ENCODE data around the gene NT5C3A. TPM values are rescaled to one million over a fixed set of nuclear protein-coding genes. Genes with fewer than 3 reads are reported as not detected.
A peak's percentile ranks its signal among the peaks of the same experiment; 100 is the strongest.

The NT5C3A gene
- total RNA-seq, 2 experiments from 2014 or later: 86.9 to 89.6 TPM

- Mint-ChIP-seq H3K36me3 (ENCODE audit: low read depth) (peaks cover 4% of the 10 kb centered on the region), H3K4me3 (no peak overlapping the region), H3K4me1 (peaks cover 42% of the 10 kb centered on the region), H3K9me3 (no peaks in the 10 kb centered on the region), H3K27me3 (no peaks in the 10 kb centered on the region), H3K27ac (no peak overlapping the region)
- ChIA-PET CTCF (interaction anchor here (1.0 to 2.5 kb wide), 7 partner anchors 8 to 202 kb away, joined by 3 to 18 read pairs (median 5); partner anchors contain the start of genes NT5C3A and RP9), POLR2A (interaction anchor here (0.6 to 0.8 kb wide), 3 partner anchors 8 to 60 kb away, joined by 3 read pairs; no protein-coding TSS in a partner anchor)
- DNase-seq: no peak
Measured at GRCh38 chr7:33048257-33048656, 14.3 kb downstream of the NT5C3A start.

DNA sequence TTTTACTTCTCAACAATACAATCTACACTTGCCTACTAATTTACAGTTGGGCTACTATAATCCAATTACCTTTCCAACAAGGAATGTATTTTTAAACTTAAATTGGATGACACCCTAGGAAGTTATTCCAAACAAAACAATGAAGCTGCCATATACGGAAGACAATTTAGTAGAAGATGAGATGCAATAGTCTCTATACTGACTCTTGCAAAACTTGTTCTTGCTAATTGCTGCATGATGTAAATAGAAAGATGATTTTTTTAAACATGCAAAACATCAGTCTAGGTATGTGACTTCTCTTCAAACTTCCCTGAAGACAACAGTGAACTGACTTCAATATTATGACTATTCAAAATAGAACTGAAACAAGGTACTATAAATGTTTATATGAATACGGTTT is 17.6 kb downstream of the NT5C3A start:
- Mint-ChIP-seq H3K27me3 (no peaks in the 10 kb centered on the region), H3K36me3 (ENCODE audit: low read depth) (peaks cover 4% of the 10 kb centered on the region), H3K4me3 (no peak overlapping the region), H3K4me1 (peaks cover 27% of the 10 kb centered on the region), H3K27ac (no peak overlapping the region), H3K9me3 (no peaks in the 10 kb centered on the region)
- ChIA-PET CTCF (no interaction called here), POLR2A (interaction anchor here (1.0 kb wide), 1 partner anchor 17 kb away, joined by 4 read pairs; the partner anchor contains the start of gene NT5C3A)
- DNase-seq: no peak

DNA sequence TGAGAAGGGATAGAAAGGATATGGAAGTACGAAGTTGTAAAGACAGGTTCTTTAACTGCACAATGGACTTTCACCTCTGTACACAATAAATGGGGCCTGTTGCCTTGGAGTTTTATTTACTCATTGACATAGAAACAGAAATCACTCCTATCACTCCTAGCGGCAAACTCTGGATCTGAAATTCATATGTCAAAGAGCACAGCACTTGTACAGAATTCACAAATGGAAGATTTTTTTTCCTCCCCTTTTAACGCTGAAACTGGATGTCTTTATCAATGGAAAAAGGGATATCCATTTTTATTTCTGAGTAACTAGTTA is 18.2 kb downstream of the NT5C3A start:
- ChIA-PET CTCF (interaction anchor here (0.9 to 1.0 kb wide), 2 partner anchors 9 to 198 kb away, joined by 3 read pairs; no protein-coding TSS in a partner anchor), POLR2A (interaction anchor here (1.0 kb wide), 1 partner anchor 18 kb away, joined by 4 read pairs; the partner anchor contains the start of gene NT5C3A)
- H3K4me3 Mint-ChIP-seq: no peak overlapping the region
- H3K27me3 Mint-ChIP-seq: no peaks in the 10 kb centered on the region
- H3K4me1 Mint-ChIP-seq: peaks cover 32% of the 10 kb centered on the region
- no peaks in the 10 kb centered on the region for H3K9me3 Mint-ChIP-seq
- no peak overlapping the region for H3K27ac Mint-ChIP-seq
- peaks cover 10% of the 10 kb centered on the region for H3K36me3 Mint-ChIP-seq (ENCODE audit: low read depth)
- no peak for DNase-seq

GRCh38 chr7:33043501-33044400 is 18.8 kb downstream of the NT5C3A start:
- CTCF ChIA-PET: interaction anchor here (0.9 to 1.5 kb wide), 4 partner anchors 10 to 198 kb away, joined by 3 to 4 read pairs (median 3); no protein-coding TSS in a partner anchor
- H3K9me3 Mint-ChIP-seq: no peaks in the 10 kb centered on the region
- peaks cover 33% of the 10 kb centered on the region for H3K4me1 Mint-ChIP-seq
- no peak overlapping the region for H3K27ac Mint-ChIP-seq
- DNase-seq: no peak
- H3K4me3 Mint-ChIP-seq: no peak overlapping the region
- peaks cover 12% of the 10 kb centered on the region for H3K36me3 Mint-ChIP-seq (ENCODE audit: low read depth)
- no peaks in the 10 kb centered on the region for H3K27me3 Mint-ChIP-seq
- POLR2A ChIA-PET: interaction anchor here (1.0 to 1.2 kb wide), 2 partner anchors 10 to 19 kb away, joined by 3 to 4 read pairs; partner anchors contain the start of gene NT5C3A

DNA sequence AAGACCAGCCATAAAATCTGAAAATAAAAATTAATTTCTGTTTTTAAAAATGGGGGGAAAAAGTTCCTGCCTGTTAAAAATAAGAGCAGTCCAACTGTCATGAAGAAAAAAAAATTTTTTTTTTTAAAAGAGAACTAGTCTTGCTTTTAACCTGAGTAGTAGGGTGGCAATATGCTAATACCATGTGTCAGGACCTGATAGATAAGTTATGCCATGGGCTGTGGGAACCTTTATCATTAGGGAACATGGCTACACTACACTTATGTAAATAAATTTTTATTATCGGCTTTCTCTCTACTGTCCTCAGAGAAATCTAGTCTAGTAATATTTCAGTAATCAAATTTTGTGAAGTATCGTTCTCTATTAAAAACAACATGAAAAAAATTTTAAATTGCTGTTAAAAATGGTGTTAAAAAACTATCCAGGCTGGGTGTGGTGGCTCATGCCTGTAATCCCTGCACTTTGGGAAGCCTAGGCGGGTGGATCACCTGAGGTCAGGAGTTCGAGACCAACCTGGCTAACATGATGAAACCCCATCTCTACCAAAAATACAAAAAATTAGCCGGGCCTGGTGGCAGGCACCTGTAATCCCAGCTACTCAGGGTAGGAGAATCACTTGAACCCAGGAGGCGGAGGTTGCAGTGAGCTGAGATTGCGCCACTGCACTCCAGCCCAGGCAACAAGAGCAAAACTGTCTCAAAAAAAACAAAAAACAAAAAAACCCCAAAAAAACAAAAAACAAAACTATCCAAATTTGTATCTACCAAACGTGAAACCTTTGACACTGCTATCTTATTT is 20.7 kb downstream of the NT5C3A start:
- DNase-seq: no peak
- peaks cover 22% of the 10 kb centered on the region for H3K36me3 Mint-ChIP-seq (ENCODE audit: low read depth)
- ChIA-PET POLR2A (interaction anchor here (2.7 to 3.9 kb wide), 3 partner anchors 11 to 150 kb away, joined by 16 to 60 read pairs (median 38); partner anchors contain the start of genes KBTBD2 and NT5C3A), CTCF (interaction anchor here (1.4 to 3.2 kb wide), 4 partner anchors 7 to 196 kb away, joined by 4 to 24 read pairs (median 11); no protein-coding TSS in a partner anchor)
- no peak overlapping the region for H3K27ac Mint-ChIP-seq
- H3K9me3 Mint-ChIP-seq: no peaks in the 10 kb centered on the region
- H3K4me3 Mint-ChIP-seq: no peak overlapping the region
- H3K27me3 Mint-ChIP-seq: no peaks in the 10 kb centered on the region
- peaks cover 41% of the 10 kb centered on the region for H3K4me1 Mint-ChIP-seq

- Mint-ChIP-seq H3K36me3 (ENCODE audit: low read depth) (peaks cover 26% of the 10 kb centered on the region), H3K9me3 (no peaks in the 10 kb centered on the region), H3K4me1 (peaks cover 45% of the 10 kb centered on the region), H3K4me3 (peak overlapping the region; percentile 83), H3K27ac (peak overlapping the region; percentile 81), H3K27me3 (no peaks in the 10 kb centered on the region)
- peak; percentile 75 for DNase-seq
- ChIA-PET CTCF (interaction anchor here (0.9 to 3.2 kb wide), 11 partner anchors 8 to 195 kb away, joined by 3 to 24 read pairs (median 5); partner anchors contain the start of genes KBTBD2 and NT5C3A), POLR2A (interaction anchor here (0.7 to 3.9 kb wide), 13 partner anchors 9 to 551 kb away, joined by 3 to 60 read pairs (median 5); partner anchors contain the start of genes BBS9, KBTBD2, LSM5 and NT5C3A)
Measured at GRCh38 chr7:33040803-33041516, 21.6 kb downstream of the NT5C3A start.

GRCh38 chr7:33039903-33040292 is 22.7 kb downstream of the NT5C3A start:
- H3K27ac Mint-ChIP-seq: peak overlapping the region; percentile 80
- ChIA-PET CTCF (interaction anchor here (0.6 to 3.2 kb wide), 15 partner anchors 9 to 194 kb away, joined by 3 to 24 read pairs (median 5); partner anchors contain the start of genes KBTBD2, NT5C3A and RP9), POLR2A (interaction anchor here (0.9 to 3.9 kb wide), 12 partner anchors 8 to 148 kb away, joined by 3 to 60 read pairs (median 5); partner anchors contain the start of genes BBS9, KBTBD2 and NT5C3A)
- peaks cover 29% of the 10 kb centered on the region for H3K36me3 Mint-ChIP-seq (ENCODE audit: low read depth)
- no peak for DNase-seq
- no peaks in the 10 kb centered on the region for H3K9me3 Mint-ChIP-seq
- H3K27me3 Mint-ChIP-seq: no peaks in the 10 kb centered on the region
- H3K4me3 Mint-ChIP-seq: peak overlapping the region; percentile 85
- peaks cover 44% of the 10 kb centered on the region for H3K4me1 Mint-ChIP-seq

DNA sequence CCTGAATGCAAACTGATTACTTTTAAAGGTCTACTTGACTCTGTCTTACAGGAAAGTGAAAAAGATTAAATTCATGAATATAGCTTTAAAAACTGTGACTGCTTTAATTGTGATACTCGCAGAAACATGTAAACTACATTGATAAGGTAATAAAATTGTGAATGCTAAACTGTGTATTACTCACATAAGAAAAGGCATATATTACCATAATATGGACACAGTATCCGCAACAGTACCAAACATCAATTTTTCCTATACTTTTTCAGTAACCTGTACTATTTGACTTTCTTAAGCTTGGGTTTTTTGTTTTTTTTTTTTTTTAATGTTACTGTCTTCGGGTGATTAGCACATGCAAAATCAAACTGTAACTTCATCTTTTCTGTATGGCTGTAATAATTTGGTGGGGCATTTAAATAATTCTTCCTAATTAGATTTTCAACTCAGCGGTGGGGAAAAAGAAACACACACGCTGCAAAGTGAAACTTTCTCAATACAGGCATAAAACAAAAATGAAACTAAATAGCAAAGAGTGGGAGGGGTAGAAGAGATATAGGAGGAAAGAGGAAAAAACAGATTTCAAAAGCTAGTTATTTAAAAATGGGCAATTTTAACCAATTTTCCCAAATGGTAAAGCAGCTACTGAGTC is 23.2 kb downstream of the NT5C3A start:
- no peak for DNase-seq
- CTCF ChIA-PET: interaction anchor here (0.6 to 3.2 kb wide), 10 partner anchors 10 to 194 kb away, joined by 3 to 24 read pairs (median 6); partner anchors contain the start of gene RP9
- POLR2A ChIA-PET: interaction anchor here (1.2 to 3.9 kb wide), 8 partner anchors 9 to 147 kb away, joined by 3 to 60 read pairs (median 6); partner anchors contain the start of genes KBTBD2 and NT5C3A
- H3K27ac Mint-ChIP-seq: peak overlapping the region; percentile 80
- H3K27me3 Mint-ChIP-seq: no peaks in the 10 kb centered on the region
- peaks cover 46% of the 10 kb centered on the region for H3K4me1 Mint-ChIP-seq
- H3K9me3 Mint-ChIP-seq: no peaks in the 10 kb centered on the region
- H3K36me3 Mint-ChIP-seq (ENCODE audit: low read depth): peaks cover 33% of the 10 kb centered on the region
- H3K4me3 Mint-ChIP-seq: peak overlapping the region; percentile 85

- peaks cover 44% of the 10 kb centered on the region for H3K4me1 Mint-ChIP-seq
- POLR2A ChIA-PET: interaction anchor here (1.5 to 3.9 kb wide), 3 partner anchors 23 to 147 kb away, joined by 5 to 60 read pairs (median 38); partner anchors contain the start of genes KBTBD2 and NT5C3A
- DNase-seq: no peak
- CTCF ChIA-PET: interaction anchor here (1.2 to 3.2 kb wide), 5 partner anchors 11 to 193 kb away, joined by 3 to 24 read pairs (median 14); partner anchors contain the start of gene NT5C3A
- H3K27ac Mint-ChIP-seq: peak overlapping the region; percentile 80
- peak overlapping the region; percentile 85 for H3K4me3 Mint-ChIP-seq
- H3K9me3 Mint-ChIP-seq: no peaks in the 10 kb centered on the region
- H3K27me3 Mint-ChIP-seq: no peaks in the 10 kb centered on the region
- H3K36me3 Mint-ChIP-seq (ENCODE audit: low read depth): peaks cover 35% of the 10 kb centered on the region
Measured at GRCh38 chr7:33038639-33039038, 23.9 kb downstream of the NT5C3A start.

- H3K27ac Mint-ChIP-seq: no peak overlapping the region
- H3K4me1 Mint-ChIP-seq: peaks cover 39% of the 10 kb centered on the region
- no peak for DNase-seq
- H3K27me3 Mint-ChIP-seq: no peaks in the 10 kb centered on the region
- H3K4me3 Mint-ChIP-seq: no peak overlapping the region
- POLR2A ChIA-PET: no interaction called here
- CTCF ChIA-PET: interaction anchor here (2.3 to 2.7 kb wide), 2 partner anchors 73 to 189 kb away, joined by 10 to 11 read pairs; partner anchors contain the start of gene RP9
- H3K36me3 Mint-ChIP-seq (ENCODE audit: low read depth): peaks cover 44% of the 10 kb centered on the region
- no peaks in the 10 kb centered on the region for H3K9me3 Mint-ChIP-seq
Measured at GRCh38 chr7:33035776-33036175, 26.8 kb downstream of the NT5C3A start.

- CTCF ChIA-PET: no interaction called here
- POLR2A ChIA-PET: interaction anchor here (0.6 kb wide), 1 partner anchor 68 kb away, joined by 3 read pairs; no protein-coding TSS in a partner anchor
- Mint-ChIP-seq H3K4me1 (no peaks in the 10 kb centered on the region), H3K4me3 (no peak overlapping the region), H3K27ac (no peak overlapping the region), H3K27me3 (no peaks in the 10 kb centered on the region), H3K36me3 (ENCODE audit: low read depth) (peaks cover 46% of the 10 kb centered on the region), H3K9me3 (no peaks in the 10 kb centered on the region)
- no peak for DNase-seq
Measured at GRCh38 chr7:33024189-33024757, 38.3 kb downstream of the NT5C3A start.

Measured in activated CD4-positive, alpha-beta memory T cell treated with anti-CD3 and anti-CD28 coated beads, Interleukin-2, amount 10 ng/mL, durations not matched to agents 7 days and 5 days (primary cell).